GM12873 (cell line): ENCODE results near the gene PWWP2B.

Experiments used
- TF ChIP-seq, protein P1 (sequence below): IDR thresholded peaks from 2 replicates; pipeline ENCODE4 v1.5.1; 2012; ENCODE audit warnings: low read depth, mild to moderate bottlenecking, moderate library complexity, low read length, control low read depth; ENCODE audit not compliant: insufficient read depth; ENCODE audit errors: missing control alignments

The PWWP2B gene

DNA sequence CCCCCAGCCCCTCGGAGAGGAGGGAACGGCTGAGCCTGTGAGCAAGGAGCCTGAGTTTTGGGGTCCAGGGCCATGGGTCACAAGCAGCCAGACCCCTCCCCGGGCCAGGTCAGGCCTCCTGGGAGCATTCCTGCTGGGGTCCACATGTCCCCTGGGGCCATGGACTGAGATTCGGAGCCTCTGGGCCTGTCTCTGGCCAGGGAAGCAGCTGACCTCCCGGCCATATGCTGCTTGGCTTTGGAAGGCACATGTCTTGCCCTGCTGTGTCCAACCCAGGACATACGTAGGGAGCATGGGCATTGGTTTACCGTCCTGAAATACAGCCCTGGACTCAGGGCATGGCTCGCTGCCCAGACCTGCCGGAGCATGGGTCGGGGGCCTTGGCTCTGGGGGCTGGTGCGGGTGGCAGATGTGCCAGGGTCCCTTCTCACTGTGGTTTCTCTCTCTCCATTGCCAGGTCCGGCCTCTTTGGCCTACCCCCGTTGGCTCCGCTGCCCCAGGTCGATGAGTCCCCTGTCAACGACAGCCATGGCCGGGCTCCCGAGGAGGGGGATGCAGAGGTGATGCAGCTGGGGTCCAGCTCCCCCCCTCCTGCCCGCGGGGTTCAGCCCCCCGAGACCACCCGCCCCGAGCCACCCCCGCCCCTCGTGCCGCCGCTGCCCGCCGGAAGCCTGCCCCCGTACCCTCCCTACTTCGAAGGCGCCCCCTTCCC, 7.3 kb downstream of the PWWP2B start:
- TF ChIP-seq, protein P1, sequence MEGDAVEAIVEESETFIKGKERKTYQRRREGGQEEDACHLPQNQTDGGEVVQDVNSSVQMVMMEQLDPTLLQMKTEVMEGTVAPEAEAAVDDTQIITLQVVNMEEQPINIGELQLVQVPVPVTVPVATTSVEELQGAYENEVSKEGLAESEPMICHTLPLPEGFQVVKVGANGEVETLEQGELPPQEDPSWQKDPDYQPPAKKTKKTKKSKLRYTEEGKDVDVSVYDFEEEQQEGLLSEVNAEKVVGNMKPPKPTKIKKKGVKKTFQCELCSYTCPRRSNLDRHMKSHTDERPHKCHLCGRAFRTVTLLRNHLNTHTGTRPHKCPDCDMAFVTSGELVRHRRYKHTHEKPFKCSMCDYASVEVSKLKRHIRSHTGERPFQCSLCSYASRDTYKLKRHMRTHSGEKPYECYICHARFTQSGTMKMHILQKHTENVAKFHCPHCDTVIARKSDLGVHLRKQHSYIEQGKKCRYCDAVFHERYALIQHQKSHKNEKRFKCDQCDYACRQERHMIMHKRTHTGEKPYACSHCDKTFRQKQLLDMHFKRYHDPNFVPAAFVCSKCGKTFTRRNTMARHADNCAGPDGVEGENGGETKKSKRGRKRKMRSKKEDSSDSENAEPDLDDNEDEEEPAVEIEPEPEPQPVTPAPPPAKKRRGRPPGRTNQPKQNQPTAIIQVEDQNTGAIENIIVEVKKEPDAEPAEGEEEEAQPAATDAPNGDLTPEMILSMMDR, result no peak

DNA sequence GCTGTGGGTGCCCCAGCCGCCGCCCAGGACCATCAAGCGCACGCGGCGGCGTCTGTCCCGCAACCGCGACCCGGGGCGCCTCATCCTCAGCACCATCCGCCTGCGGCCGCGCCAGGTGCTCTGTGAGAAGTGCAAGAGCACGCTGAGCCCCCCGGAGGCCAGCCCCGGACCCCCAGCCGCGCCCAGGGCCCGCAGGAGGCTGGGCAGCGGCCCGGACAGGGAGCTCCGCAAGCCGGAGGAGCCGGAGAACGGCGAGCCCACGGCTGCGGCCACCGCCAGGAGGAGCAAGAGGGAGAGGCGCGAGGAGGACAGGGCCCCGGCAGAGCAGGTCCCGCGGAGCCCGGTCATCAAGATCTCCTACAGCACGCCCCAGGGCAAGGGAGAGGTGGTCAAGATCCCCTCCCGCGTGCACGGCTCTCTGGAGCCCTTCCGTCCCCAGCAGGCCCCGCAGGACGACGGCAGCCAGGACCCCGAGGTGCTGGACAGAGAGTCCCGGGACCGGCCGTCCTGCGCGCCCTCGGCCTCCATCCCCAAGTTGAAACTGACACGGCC, 8.0 kb downstream of the PWWP2B start:
- TF ChIP-seq, protein P1, result no peak

DNA sequence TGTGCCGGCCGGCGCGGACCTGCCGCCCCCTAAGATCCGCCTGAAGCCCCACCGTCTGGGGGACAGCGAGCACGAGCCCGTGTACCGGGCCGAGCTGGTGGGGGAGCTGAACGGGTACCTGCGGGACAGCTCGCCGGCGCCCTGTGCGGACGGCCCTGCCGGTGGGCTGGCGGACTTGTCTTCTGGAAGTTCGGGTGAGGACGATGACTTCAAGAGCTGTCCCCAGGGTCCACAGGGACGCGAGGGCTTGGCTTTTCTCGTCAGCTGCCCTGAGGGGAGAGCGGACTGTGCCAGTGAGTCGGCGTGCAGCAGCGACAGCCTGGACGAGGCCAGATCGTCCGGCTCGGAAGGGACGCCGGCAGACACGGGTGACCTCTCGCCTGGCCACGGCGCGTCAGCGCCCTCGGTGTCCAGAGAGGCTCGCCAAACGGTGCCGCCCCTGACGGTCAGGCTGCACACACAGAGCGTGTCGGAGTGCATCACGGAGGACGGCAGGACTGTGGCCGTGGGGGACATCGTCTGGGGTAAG, 8.5 kb downstream of the PWWP2B start:
- TF ChIP-seq, protein P1, result no peak

DNA sequence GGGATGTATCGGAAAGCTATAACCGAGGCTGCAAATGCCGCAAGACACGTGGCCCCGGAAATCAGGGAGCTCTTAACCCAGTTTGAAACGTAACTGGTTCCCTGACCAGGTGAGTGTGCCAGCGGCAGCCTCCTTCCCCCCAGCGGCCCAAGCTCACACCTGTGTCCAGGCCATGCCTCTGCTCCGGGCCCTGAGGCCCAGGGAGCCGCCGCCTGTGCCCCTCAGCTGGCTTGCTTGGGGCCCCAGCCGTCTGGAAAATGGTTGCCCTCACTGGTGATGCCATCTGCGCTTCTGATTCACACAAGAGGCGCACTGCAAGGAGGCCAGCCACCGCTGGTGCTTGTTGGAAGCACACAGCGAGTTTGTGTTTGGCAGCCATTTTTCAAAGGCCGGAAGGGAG, 9.2 kb downstream of the PWWP2B start:
- TF ChIP-seq, protein P1, result no peak

DNA sequence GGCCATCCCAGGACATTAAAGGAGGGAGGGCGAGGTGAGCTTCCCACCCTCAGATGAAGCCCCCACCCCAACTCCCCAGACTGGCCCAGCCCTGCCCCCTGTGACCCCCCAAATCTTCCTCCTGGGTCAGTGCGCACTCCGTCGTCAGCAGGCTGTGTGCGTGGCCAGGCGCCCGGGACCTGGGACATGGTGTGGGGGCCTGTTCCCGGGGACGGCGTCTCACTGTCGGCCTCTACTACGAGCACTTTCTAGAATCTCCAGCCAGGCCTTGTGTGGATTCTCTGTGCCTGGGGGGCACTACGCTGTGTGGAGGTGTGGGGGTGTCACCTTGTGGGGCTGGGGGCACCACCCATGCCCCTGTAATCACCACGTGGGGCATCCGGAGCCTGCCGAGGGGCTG, 9.8 kb downstream of the PWWP2B start:
- TF ChIP-seq, protein P1, result no peak

DNA sequence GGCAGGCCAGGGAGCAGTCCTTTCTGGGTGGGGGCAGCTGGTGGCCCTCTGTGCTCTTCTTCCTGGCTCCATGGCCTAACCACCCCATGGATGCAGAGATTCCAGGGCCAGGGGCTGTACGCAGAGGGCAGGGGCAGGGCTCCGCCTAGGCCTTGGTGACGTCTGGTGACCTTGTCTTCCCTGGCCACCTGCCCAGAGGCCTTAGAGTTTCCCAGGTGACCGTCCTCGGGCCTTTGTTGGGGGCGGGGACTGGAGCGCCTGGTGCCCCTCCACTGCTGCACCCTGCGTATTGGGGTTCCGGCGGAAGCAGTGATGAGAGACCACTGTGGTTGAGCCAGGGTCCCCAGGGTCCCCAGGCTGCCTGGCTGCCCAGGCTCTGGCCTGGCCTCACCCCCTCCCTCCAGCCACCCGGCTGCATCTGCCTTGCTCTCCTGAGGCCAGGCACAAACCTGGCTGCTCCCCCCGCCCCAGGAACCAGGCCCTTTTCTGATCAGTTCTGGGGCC, 10.3 kb downstream of the PWWP2B start:
- TF ChIP-seq, protein P1, result no peak

DNA sequence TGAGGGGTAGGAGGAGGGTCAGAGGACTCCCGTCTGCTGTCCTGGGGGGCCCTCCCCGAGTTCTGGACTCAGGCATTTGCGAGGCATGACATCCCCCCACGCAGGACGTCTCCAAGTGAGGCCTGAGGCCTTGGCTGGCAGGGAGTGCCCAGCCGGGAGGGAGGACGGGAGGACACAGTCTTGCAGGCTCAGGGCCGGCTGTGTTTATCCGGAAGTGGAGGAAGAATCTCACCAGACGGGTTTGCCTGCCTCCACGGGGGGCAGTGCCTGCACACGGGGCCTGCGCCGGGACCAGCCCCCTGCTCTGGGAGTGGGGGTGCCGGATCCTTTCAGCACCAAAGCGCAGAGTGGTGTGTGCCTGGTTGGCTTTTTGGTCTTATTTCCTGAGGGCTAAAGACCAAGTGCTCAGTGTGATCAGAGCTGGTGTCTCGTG, 10.9 kb downstream of the PWWP2B start:
- TF ChIP-seq, protein P1, result no peak
